NCI-H1694 (cell line): ENCODE data around the gene FAU.

Source experiments
- DNase-seq: peaks from one replicate; lab custom pipeline; 2025; lab: John Stamatoyannopoulos, UW

FAU gene

GRCh38 chr11:65072631-65072966, 49.3 kb downstream of the FAU start:
- DNase-seq: no peak

- DNase-seq: no peak
Observed at GRCh38 chr11:65071907-65072630, 49.9 kb downstream of the FAU start.
